Activated CD8-positive, alpha-beta T cell treated with anti-CD3 and anti-CD28 coated beads for 36 hours (primary cell): ENCODE results near the gene PRMT7. TPM values are rescaled to one million over a fixed set of nuclear protein-coding genes. Genes with fewer than 3 reads are reported as not detected.

ENCODE experiments used
- ATAC-seq: fragments of 200-7000 bp; cut with Tn5 transposase; one replicate; pipeline ENCODE4 v1.10.0; 2021; ENCODE audit warnings: mild to moderate bottlenecking, moderate library complexity
- CTCF ChIA-PET: fragments of 350-600 bp; sonication (Branson Sonifier 250); formaldehyde crosslinking; loops from one replicate; lab custom pipeline; 2021; ENCODE audit warnings: antibody characterized with exemption; lab: Charles Lee
- POLR2A ChIA-PET: fragments of 350-600 bp; sonication (Branson Sonifier 250); formaldehyde crosslinking; loops from one replicate; lab custom pipeline; 2021; ENCODE audit warnings: antibody characterized with exemption; lab: Charles Lee
- DNase-seq: peaks from one replicate; pipeline ENCODE4 v3.0.0-alpha.2; 2020
- H3K27ac Mint-ChIP-seq: one replicate; pipeline ENCODE4 v1.8.0; 2021; ENCODE audit warnings: mild to moderate bottlenecking, mixed read lengths
- H3K27me3 Mint-ChIP-seq: one replicate; pipeline ENCODE4 v1.8.0; 2021; ENCODE audit warnings: mixed read lengths
- H3K36me3 Mint-ChIP-seq: one replicate; pipeline ENCODE4 v1.8.0; 2021; ENCODE audit warnings: low read depth, mixed read lengths
- H3K4me1 Mint-ChIP-seq: one replicate; pipeline ENCODE4 v1.8.0; 2021; ENCODE audit warnings: low read depth, mixed read lengths
- H3K4me3 Mint-ChIP-seq: one replicate; pipeline ENCODE4 v1.8.0; 2021; ENCODE audit warnings: mild to moderate bottlenecking, moderate library complexity, mixed read lengths
- H3K9me3 Mint-ChIP-seq: one replicate; pipeline ENCODE4 v1.8.0; 2021; ENCODE audit warnings: mixed read lengths
- intact Hi-C: fragments of 100-400 bp; cut with micrococcal nuclease; formaldehyde crosslinking; loops from one replicate; pipeline ENCODE4 v1.10.0; 2022
- total RNA-seq, 2 experiments: library from RNA; stranded (reverse); gene quantifications; one replicate each; pipeline ENCODE4 v1.2.3, GENCODE V29; 2021
- TF ChIP-seq, protein P1 (sequence below): fragments of 200-600 bp; IDR thresholded peaks from one replicate; pipeline ENCODE4 v1.8.0; 2022; ENCODE audit warnings: antibody characterized with exemption, mild to moderate bottlenecking

Gene PRMT7
- total RNA-seq, 2 experiments from 2014 or later: 67.4 to 78.4 TPM

DNA sequence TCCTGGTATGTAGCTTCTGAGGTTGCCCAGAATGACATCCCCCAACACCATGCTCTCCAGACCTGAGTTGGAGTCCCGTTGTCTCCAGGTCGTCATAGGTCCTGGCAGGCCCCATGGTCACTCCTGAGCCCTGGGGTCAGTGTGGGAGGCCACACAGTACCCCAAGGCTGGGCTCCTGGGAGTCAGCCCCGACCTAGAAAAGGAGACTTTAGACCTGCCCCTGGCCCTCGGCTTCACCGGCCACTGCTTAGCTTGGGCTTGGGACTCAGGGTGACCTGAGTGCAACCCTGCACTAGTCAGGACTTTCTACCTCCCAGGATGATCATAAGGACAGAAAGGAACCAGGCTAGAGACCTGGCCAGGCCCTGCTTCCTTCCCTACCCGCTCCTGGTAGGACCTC is 65.8 kb downstream of the PRMT7 start:
- ATAC-seq: no peak
- intact Hi-C loops: no loop called here
- Mint-ChIP-seq H3K9me3 (no peaks in the 10 kb centered on the region), H3K4me3 (no peak overlapping the region), H3K4me1 (peaks cover 10% of the 10 kb centered on the region), H3K27ac (no peak overlapping the region), H3K36me3 (no peaks in the 10 kb centered on the region), H3K27me3 (peaks cover 2% of the 10 kb centered on the region)
- CTCF ChIA-PET: interaction anchor here (1.0 to 2.6 kb wide), 4 partner anchors 10 to 144 kb away, joined by 3 to 7 read pairs (median 5); no protein-coding TSS in a partner anchor
- TF ChIP-seq, protein P1, sequence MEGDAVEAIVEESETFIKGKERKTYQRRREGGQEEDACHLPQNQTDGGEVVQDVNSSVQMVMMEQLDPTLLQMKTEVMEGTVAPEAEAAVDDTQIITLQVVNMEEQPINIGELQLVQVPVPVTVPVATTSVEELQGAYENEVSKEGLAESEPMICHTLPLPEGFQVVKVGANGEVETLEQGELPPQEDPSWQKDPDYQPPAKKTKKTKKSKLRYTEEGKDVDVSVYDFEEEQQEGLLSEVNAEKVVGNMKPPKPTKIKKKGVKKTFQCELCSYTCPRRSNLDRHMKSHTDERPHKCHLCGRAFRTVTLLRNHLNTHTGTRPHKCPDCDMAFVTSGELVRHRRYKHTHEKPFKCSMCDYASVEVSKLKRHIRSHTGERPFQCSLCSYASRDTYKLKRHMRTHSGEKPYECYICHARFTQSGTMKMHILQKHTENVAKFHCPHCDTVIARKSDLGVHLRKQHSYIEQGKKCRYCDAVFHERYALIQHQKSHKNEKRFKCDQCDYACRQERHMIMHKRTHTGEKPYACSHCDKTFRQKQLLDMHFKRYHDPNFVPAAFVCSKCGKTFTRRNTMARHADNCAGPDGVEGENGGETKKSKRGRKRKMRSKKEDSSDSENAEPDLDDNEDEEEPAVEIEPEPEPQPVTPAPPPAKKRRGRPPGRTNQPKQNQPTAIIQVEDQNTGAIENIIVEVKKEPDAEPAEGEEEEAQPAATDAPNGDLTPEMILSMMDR: no peak
- POLR2A ChIA-PET: interaction anchor here (1.2 to 2.2 kb wide), 2 partner anchors 16 to 41 kb away, joined by 3 to 5 read pairs; no protein-coding TSS in a partner anchor
- DNase-seq: no peak

DNA sequence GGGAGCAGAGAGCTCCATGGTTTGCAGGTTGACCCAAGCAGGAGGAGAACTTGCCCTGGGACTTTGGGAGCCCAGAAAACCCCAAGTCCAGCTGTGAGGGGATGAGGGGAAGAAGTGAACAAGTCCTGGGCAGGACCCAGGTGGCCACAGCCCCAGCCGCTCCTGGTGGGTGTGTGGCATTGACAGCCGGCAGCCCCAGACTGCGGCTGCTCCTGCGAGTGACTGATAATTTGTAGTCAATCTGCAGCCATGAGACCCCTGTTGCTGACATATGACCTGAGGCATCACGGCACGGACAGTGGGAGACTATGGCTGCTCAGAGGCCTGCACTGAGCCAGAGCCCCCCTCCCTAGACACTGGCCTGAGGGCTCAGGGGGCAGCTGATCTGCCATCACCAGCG is 66.4 kb downstream of the PRMT7 start:
- ChIA-PET CTCF (interaction anchor here (1.2 to 2.6 kb wide), 3 partner anchors 8 to 144 kb away, joined by 4 to 7 read pairs (median 5); no protein-coding TSS in a partner anchor), POLR2A (interaction anchor here (1.2 to 2.2 kb wide), 2 partner anchors 17 to 40 kb away, joined by 3 to 5 read pairs; no protein-coding TSS in a partner anchor)
- H3K9me3 Mint-ChIP-seq: no peaks in the 10 kb centered on the region
- intact Hi-C loops: no loop called here
- no peaks in the 10 kb centered on the region for H3K36me3 Mint-ChIP-seq
- ATAC-seq: no peak
- TF ChIP-seq, protein P1: no peak
- peaks cover 10% of the 10 kb centered on the region for H3K4me1 Mint-ChIP-seq
- DNase-seq: no peak
- no peak overlapping the region for H3K4me3 Mint-ChIP-seq
- H3K27me3 Mint-ChIP-seq: peaks cover 2% of the 10 kb centered on the region
- no peak overlapping the region for H3K27ac Mint-ChIP-seq

DNA sequence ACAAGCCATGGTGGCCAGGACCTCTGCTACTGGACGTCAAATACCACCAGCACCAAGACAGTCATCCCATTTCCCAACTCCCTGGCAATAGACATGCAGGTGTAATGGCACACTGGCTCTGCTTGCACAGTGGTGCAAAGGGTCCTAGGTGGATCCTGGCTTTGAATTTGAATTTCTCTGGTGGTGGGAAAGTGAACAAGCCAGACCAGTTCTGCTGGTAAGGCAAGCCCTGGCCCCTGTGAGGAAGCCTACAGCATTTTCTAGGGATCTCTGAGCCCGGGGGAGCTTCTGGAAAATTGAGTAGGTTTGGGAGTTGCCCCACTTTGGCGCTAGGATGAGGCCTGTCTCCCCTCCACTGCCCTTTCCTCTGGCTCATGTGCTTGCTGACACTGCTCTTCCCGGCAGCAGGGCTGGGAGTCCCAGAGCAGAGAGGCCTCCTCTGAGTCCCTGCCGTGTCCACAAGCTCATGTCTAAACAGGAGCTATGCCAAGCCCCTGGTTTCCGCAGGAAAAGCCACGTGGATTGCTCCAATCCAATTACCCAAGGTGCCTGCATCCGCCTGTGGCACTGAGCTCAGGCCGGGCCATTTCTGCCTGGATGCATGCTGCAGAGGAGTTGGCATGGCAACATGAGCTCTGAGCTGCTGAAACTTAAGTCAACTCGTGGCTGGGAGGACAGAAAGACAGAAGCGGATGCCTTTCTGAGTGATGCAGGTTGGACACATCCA is 67.0 kb downstream of the PRMT7 start:
- CTCF ChIA-PET: interaction anchor here (0.6 to 2.6 kb wide), 4 partner anchors 9 to 143 kb away, joined by 3 to 7 read pairs (median 4); no protein-coding TSS in a partner anchor
- POLR2A ChIA-PET: interaction anchor here (1.0 to 2.2 kb wide), 3 partner anchors 15 to 40 kb away, joined by 3 to 5 read pairs (median 3); no protein-coding TSS in a partner anchor

DNA sequence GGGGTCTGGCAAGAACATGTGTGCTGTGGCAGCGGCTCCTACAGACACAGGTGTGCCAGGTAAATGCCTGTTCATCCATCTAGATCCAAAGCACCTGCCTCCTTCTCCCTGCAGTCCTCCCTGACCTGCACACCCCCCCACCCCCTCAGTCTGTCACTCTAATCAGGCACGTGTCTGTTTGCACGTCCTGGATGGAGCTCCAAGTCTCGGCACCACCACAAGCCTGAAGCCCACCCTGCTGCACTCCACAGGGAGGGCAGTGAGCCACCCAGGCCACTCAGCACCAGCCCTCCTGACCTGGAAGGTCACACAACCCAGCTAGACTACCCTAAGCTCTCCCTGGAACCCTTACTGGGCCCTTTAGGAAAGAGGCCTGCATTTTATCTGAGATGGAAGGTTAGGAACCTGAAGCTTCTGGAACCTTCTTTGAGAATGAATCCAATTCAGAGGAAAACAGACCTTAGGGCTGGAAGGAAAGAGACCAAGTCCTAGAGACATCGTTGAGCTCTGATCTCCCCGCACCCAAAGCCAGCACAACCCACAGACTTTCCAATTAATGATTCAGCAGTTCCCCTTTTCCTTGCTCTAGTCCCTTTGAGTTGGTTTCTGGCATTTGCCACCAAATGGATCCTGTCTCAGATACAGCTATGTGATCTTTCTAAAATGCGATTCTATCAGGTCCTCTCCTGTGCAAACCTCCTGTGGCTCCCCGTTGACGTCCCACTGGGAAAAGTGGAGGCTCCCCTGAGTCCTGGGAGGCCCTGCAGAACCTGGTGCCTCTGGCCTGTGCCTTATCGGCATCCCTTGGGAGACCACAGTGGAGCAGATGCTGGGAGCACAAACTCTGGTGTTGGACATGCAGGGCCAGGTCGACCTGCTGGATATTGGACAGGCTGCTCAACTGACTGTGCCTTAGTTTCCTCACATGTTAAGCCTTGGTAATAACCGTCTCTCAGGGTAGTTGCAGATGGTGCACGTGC is 67.9 kb downstream of the PRMT7 start:
- ChIA-PET CTCF (interaction anchor here (0.6 to 2.6 kb wide), 4 partner anchors 10 to 142 kb away, joined by 3 to 7 read pairs (median 4); no protein-coding TSS in a partner anchor), POLR2A (interaction anchor here (1.0 to 2.2 kb wide), 5 partner anchors 9 to 39 kb away, joined by 3 to 6 read pairs (median 3); no protein-coding TSS in a partner anchor)
- TF ChIP-seq, protein P1: no peak
- peaks cover 10% of the 10 kb centered on the region for H3K4me1 Mint-ChIP-seq
- no peak overlapping the region for H3K4me3 Mint-ChIP-seq
- no peaks in the 10 kb centered on the region for H3K9me3 Mint-ChIP-seq
- H3K36me3 Mint-ChIP-seq: no peaks in the 10 kb centered on the region
- ATAC-seq (no peak), DNase-seq (no peak)
- no peak overlapping the region for H3K27ac Mint-ChIP-seq
- intact Hi-C loops: no loop called here
- H3K27me3 Mint-ChIP-seq: peaks cover 1% of the 10 kb centered on the region

More for the DNA sequence above, 67.0 kb downstream of the PRMT7 start:
- Mint-ChIP-seq H3K4me3 (no peak overlapping the region), H3K9me3 (no peaks in the 10 kb centered on the region), H3K4me1 (peaks cover 10% of the 10 kb centered on the region), H3K27me3 (peaks cover 2% of the 10 kb centered on the region), H3K27ac (no peak overlapping the region), H3K36me3 (no peaks in the 10 kb centered on the region)
- intact Hi-C loops: no loop called here
- TF ChIP-seq, protein P1: no peak
- DNase-seq: no peak
- no peak for ATAC-seq
